Breast epithelium (tissue), 3 donors: Measurements from ENCODE around the gene FAXDC2.

Experiments
- CTCF ChIP-seq, 3 donors: fragments of 450-650 bp; IDR thresholded peaks; one replicate each; pipeline ENCODE4 v1.5.1; 2016 to 2017; ENCODE audit warnings: antibody characterized with exemption in 3 of 3, mild to moderate bottlenecking in 3 of 3, moderate library complexity in 3 of 3
- POLR2A ChIP-seq: fragments of 450-650 bp; IDR thresholded peaks from one replicate; pipeline ENCODE4 v1.6.1; 2016; ENCODE audit warnings: antibody characterized with exemption, mild to moderate bottlenecking, moderate library complexity
- POLR2AphosphoS5 ChIP-seq, 3 donors: sonication (generic); formaldehyde crosslinking; IDR thresholded peaks; one replicate each; pipeline ENCODE4 v1.6.1; 2017; ENCODE audit warnings: antibody characterized with exemption in 3 of 3

DNA sequence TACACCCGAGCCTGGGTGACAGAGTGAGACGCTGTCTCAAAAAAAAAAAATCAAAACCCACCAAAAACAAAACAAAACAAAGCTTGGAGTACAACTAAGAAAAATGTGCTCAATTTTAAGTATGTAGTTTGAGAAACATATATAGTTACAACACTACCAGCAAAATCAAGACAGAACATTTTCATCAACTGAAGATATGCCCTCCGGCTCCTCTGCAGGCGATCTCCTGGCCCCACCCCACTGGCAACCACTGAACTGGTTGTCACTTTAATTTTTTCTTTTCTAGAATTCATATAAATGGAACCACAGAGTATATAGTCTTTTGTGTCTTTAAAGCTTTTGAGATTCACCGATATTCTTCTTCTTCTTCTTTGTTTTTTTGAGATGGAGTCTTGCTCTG lies 43.0 kb upstream of the FAXDC2 start:
- TF ChIP-seq CTCF (IDR thresholded peaks at IDR 0.05) (no peak), POLR2A (no peak), POLR2AphosphoS5 (IDR thresholded peaks at IDR 0.05) (no peak)
